ENCODE measurements around the gene FAIM2. TPM values are rescaled to one million over a fixed set of nuclear protein-coding genes. Genes with fewer than 3 reads are reported as not detected.

Gene FAIM2
- total RNA-seq, 1 experiment from 2014 or later: 0.22 TPM

- Mint-ChIP-seq H3K27me3 (ENCODE audit: low read depth) (peaks cover 37% of the 10 kb centered on the region), H3K4me3 (peak overlapping the region; percentile 43), H3K27ac (no peak overlapping the region), H3K4me1 (peaks cover 6% of the 10 kb centered on the region; the same call in 1 of the 2 replicates), H3K36me3 (no peaks in the 10 kb centered on the region), H3K9me3 (no peaks in the 10 kb centered on the region)
- ChIA-PET POLR2A (no interaction called here), CTCF (interaction anchor here (0.9 to 3.2 kb wide), 8 partner anchors 20 to 153 kb away, joined by 3 to 16 read pairs (median 6); no protein-coding TSS in a partner anchor)
- ATAC-seq (no peak), DNase-seq (ENCODE audit: low spot score) (no peak)
- TF ChIP-seq ZSCAN18 (CRISPR knock-in tag; IDR thresholded peaks at IDR 0.05) (no peak), SMAD4 (CRISPR knock-in tag; IDR thresholded peaks at IDR 0.05) (no peak), RORB (CRISPR knock-in tag; IDR thresholded peaks at IDR 0.05) (no peak), PRDM15 (CRISPR knock-in tag; IDR thresholded peaks at IDR 0.05) (no peak), ZNF396 (CRISPR knock-in tag; IDR thresholded peaks at IDR 0.05; ENCODE audit: borderline replicate concordance) (no peak), GRHL2 (CRISPR knock-in tag; IDR thresholded peaks at IDR 0.05; ENCODE audit: insufficient replicate concordance, severe bottlenecking) (no peak), NFYB (CRISPR knock-in tag; conservative IDR thresholded peaks at IDR 0.05; ENCODE audit: low read depth) (no peak), EMX1 (CRISPR knock-in tag; IDR thresholded peaks at IDR 0.05) (no peak), ZMAT4 (CRISPR knock-in tag; IDR thresholded peaks at IDR 0.05) (no peak), ZNF281 (CRISPR knock-in tag; IDR thresholded peaks at IDR 0.05) (no peak), ZNF138 (CRISPR knock-in tag; conservative IDR thresholded peaks at IDR 0.05) (no peak), NFE2L1 (CRISPR knock-in tag; IDR thresholded peaks at IDR 0.05) (no peak), FOXP4 (CRISPR knock-in tag; IDR thresholded peaks at IDR 0.05) (no peak)
Measured at GRCh38 chr12:49903351-49903699, 375 bp downstream of the FAIM2 start.

- peak; percentile 45 for DNase-seq (ENCODE audit: low spot score)
- H3K36me3 Mint-ChIP-seq: no peaks in the 10 kb centered on the region
Measured at GRCh38 chr12:49902399-49903350, 1.0 kb downstream of the FAIM2 start.

More at GRCh38 chr12:49902399-49903350, 1.0 kb downstream of the FAIM2 start:
- ATAC-seq: peak; percentile 70
- ChIA-PET POLR2A (no interaction called here), CTCF (interaction anchor here (0.9 to 3.2 kb wide), 8 partner anchors 20 to 71 kb away, joined by 3 to 16 read pairs (median 6); no protein-coding TSS in a partner anchor)
- H3K4me1 Mint-ChIP-seq: peaks cover 6% of the 10 kb centered on the region; the same call in 1 of the 2 replicates
- TF ChIP-seq ZNF121 (CRISPR knock-in tag; IDR thresholded peaks at IDR 0.05): no peak
- TF ChIP-seq ZNF512 (CRISPR knock-in tag; IDR thresholded peaks at IDR 0.05; ENCODE audit: borderline replicate concordance): no peak
- no peak for TF ChIP-seq PRRX2 (CRISPR knock-in tag; IDR thresholded peaks at IDR 0.05)
- TF ChIP-seq KAT7 (CRISPR knock-in tag; IDR thresholded peaks at IDR 0.05; ENCODE audit: borderline replicate concordance): no peak
- TF ChIP-seq SMAD3 (CRISPR knock-in tag; IDR thresholded peaks at IDR 0.05; ENCODE audit: borderline replicate concordance): no peak
- no peaks in the 10 kb centered on the region for H3K9me3 Mint-ChIP-seq
- H3K27me3 Mint-ChIP-seq (ENCODE audit: low read depth): peaks cover 37% of the 10 kb centered on the region
- no peak overlapping the region for H3K27ac Mint-ChIP-seq
- H3K4me3 Mint-ChIP-seq: no peak overlapping the region
